DND-41 (cell line): Measurements from ENCODE around the gene IER5.

Experiments used
- EZH2 ChIP-seq: IDR thresholded peaks from 3 replicates; pipeline ENCODE4 v1.6.1; 2012; ENCODE audit warnings: borderline replicate concordance, low read depth, mild to moderate bottlenecking, moderate library complexity, low read length, inconsistent platforms; ENCODE audit not compliant: severe bottlenecking
- TF ChIP-seq, protein P1 (sequence below): IDR thresholded peaks from 2 replicates; pipeline ENCODE4 v1.5.1; 2012; ENCODE audit warnings: borderline replicate concordance, low read length, moderate library complexity, mild to moderate bottlenecking; ENCODE audit not compliant: poor library complexity, severe bottlenecking; ENCODE audit errors: extremely low read depth

DNA sequence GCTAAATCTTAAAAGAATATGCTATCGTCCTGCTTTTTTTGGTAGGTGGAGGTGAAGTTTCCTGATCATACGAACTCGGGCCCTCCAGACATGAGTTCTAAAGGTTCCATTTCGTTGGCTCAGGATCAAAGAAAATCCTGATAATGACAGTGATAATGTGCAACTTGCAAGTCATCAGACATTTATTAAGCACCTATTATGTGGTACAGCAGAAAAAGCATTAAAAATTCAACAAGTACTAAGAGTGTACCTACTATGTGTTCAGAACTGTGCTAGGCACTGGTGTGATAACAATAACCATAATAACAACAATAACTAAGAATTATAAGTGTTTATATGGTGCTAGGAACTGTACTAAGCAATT, 3.9 kb upstream of the IER5 start:
- TF ChIP-seq EZH2, result no peak
- TF ChIP-seq, protein P1, sequence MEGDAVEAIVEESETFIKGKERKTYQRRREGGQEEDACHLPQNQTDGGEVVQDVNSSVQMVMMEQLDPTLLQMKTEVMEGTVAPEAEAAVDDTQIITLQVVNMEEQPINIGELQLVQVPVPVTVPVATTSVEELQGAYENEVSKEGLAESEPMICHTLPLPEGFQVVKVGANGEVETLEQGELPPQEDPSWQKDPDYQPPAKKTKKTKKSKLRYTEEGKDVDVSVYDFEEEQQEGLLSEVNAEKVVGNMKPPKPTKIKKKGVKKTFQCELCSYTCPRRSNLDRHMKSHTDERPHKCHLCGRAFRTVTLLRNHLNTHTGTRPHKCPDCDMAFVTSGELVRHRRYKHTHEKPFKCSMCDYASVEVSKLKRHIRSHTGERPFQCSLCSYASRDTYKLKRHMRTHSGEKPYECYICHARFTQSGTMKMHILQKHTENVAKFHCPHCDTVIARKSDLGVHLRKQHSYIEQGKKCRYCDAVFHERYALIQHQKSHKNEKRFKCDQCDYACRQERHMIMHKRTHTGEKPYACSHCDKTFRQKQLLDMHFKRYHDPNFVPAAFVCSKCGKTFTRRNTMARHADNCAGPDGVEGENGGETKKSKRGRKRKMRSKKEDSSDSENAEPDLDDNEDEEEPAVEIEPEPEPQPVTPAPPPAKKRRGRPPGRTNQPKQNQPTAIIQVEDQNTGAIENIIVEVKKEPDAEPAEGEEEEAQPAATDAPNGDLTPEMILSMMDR, result no peak
